Activated T-cell treated with anti-CD3 and anti-CD28 coated beads, Interleukin-2, amount 50 U/mL, for 4 hours (primary cell): Measurements from ENCODE around the gene ROBO1. TPM values are rescaled to one million over a fixed set of nuclear protein-coding genes. Genes with fewer than 3 reads are reported as not detected.

ENCODE experiments used
- ATAC-seq, 2 donors: fragments of 200-7000 bp; cut with Tn5 transposase; one replicate each; pipeline ENCODE4 v1.10.0; 2021
- DNase-seq: peaks from one replicate; pipeline ENCODE4 v3.0.0-alpha.2; 2020
- H3K27me3 Mint-ChIP-seq: one replicate; pipeline ENCODE4 v1.8.0; 2021; ENCODE audit warnings: low read depth, mixed read lengths
- H3K36me3 Mint-ChIP-seq: one replicate; pipeline ENCODE4 v1.8.0; 2022; ENCODE audit warnings: mixed read lengths; ENCODE audit not compliant: insufficient read depth
- H3K4me1 Mint-ChIP-seq: one replicate; pipeline ENCODE4 v1.8.0; 2021; ENCODE audit warnings: low read depth, mixed read lengths
- H3K4me3 Mint-ChIP-seq: one replicate; pipeline ENCODE4 v1.8.0; 2021; ENCODE audit warnings: mild to moderate bottlenecking, moderate library complexity, mixed read lengths
- H3K9me3 Mint-ChIP-seq: one replicate; pipeline ENCODE4 v1.8.0; 2021; ENCODE audit warnings: mixed read lengths
- total RNA-seq, 3 donors: library from RNA; stranded (reverse); gene quantifications; one replicate each; pipeline ENCODE4 v1.2.1, GENCODE V29; 2021

Gene ROBO1
- total RNA-seq, 3 donors from 2014 or later: 0.38 to 0.99 (median 0.95) TPM

GRCh38 chr3:79423417-79423816 is 344.4 kb downstream of the ROBO1 start:
- no peaks in the 10 kb centered on the region for H3K27me3 Mint-ChIP-seq
- H3K4me3 Mint-ChIP-seq: no peak overlapping the region
- no peak for ATAC-seq
- peaks cover 9% of the 10 kb centered on the region for H3K9me3 Mint-ChIP-seq
- no peaks in the 10 kb centered on the region for H3K36me3 Mint-ChIP-seq
- H3K4me1 Mint-ChIP-seq: no peaks in the 10 kb centered on the region
- DNase-seq: no peak

- no peak for ATAC-seq
- no peaks in the 10 kb centered on the region for H3K27me3 Mint-ChIP-seq
These were observed 346.5 kb downstream of the ROBO1 start for GRCh38 chr3:79421273-79421672.

GRCh38 chr3:79418855-79419621 is 348.8 kb downstream of the ROBO1 start:
- H3K4me1 Mint-ChIP-seq: no peaks in the 10 kb centered on the region
- peaks cover 20% of the 10 kb centered on the region for H3K9me3 Mint-ChIP-seq
- H3K4me3 Mint-ChIP-seq: no peak overlapping the region
- no peaks in the 10 kb centered on the region for H3K27me3 Mint-ChIP-seq
- no peak for ATAC-seq
- H3K36me3 Mint-ChIP-seq: no peaks in the 10 kb centered on the region
- no peak for DNase-seq

More at GRCh38 chr3:79421273-79421672, 346.5 kb downstream of the ROBO1 start:
- Mint-ChIP-seq H3K36me3 (no peaks in the 10 kb centered on the region), H3K4me1 (no peaks in the 10 kb centered on the region), H3K4me3 (no peak overlapping the region), H3K9me3 (peaks cover 11% of the 10 kb centered on the region)
- DNase-seq: no peak

- Mint-ChIP-seq H3K27me3 (no peaks in the 10 kb centered on the region), H3K9me3 (peaks cover 23% of the 10 kb centered on the region), H3K36me3 (no peaks in the 10 kb centered on the region), H3K4me1 (no peaks in the 10 kb centered on the region), H3K4me3 (no peak overlapping the region)
- ATAC-seq: no peak
- DNase-seq: no peak
These were observed 352.4 kb downstream of the ROBO1 start for GRCh38 chr3:79415356-79415755.

DNA sequence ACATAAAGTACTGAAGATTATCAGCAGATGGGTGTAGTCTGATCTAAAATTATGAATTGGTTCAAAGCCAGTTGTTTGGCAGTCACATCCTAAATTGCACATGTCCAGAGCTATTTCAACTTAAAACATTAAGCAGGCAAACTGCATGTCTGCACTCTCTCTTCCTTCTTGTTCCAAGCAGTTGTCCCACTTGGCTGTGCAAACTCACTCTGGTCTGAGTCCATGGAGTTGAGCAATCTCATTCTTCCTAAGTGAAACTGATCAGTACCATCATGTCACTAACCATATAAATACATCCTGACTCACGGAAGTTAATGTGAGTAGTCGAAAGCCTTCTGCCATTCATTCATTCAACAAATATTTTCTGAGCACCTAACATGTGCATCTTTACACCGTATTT is 353.0 kb downstream of the ROBO1 start:
- no peaks in the 10 kb centered on the region for H3K27me3 Mint-ChIP-seq
- DNase-seq: no peak
- ATAC-seq: no peak
- peaks cover 23% of the 10 kb centered on the region for H3K9me3 Mint-ChIP-seq
- no peak overlapping the region for H3K4me3 Mint-ChIP-seq
- no peaks in the 10 kb centered on the region for H3K36me3 Mint-ChIP-seq
- H3K4me1 Mint-ChIP-seq: no peaks in the 10 kb centered on the region

DNA sequence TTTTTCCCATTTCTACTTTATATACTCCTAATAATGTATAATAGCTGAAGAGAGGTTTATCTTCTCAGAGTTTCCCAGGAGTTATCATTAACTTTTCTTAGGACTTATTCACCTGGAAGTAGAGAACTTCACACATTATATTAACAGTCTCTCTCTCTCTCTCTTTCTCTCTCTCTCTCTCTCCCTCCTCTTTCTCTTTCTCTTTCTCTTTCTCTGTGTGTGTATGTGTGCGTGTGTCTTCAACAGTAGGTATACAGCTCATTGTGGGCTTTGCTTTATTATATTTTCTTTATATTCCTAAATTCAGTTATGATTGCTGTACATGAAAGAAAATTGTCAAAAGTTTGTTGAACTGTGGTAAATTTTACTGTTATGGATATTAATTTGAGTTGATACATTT is 353.8 kb downstream of the ROBO1 start:
- Mint-ChIP-seq H3K4me3 (no peak overlapping the region), H3K36me3 (no peaks in the 10 kb centered on the region), H3K27me3 (no peaks in the 10 kb centered on the region), H3K4me1 (no peaks in the 10 kb centered on the region), H3K9me3 (peaks cover 22% of the 10 kb centered on the region)
- DNase-seq (no peak), ATAC-seq (no peak)

GRCh38 chr3:79412537-79412936 is 355.3 kb downstream of the ROBO1 start:
- DNase-seq: no peak
- Mint-ChIP-seq H3K9me3 (peaks cover 18% of the 10 kb centered on the region), H3K4me3 (no peak overlapping the region), H3K36me3 (no peaks in the 10 kb centered on the region), H3K27me3 (no peaks in the 10 kb centered on the region), H3K4me1 (no peaks in the 10 kb centered on the region)
- no peak for ATAC-seq

- ATAC-seq: no peak
- H3K27me3 Mint-ChIP-seq: no peaks in the 10 kb centered on the region
These were observed 357.2 kb downstream of the ROBO1 start for GRCh38 chr3:79410617-79411016.

GRCh38 chr3:79410136-79410535 is 357.7 kb downstream of the ROBO1 start:
- H3K27me3 Mint-ChIP-seq: no peaks in the 10 kb centered on the region
- no peaks in the 10 kb centered on the region for H3K36me3 Mint-ChIP-seq
- no peak overlapping the region for H3K4me3 Mint-ChIP-seq
- H3K4me1 Mint-ChIP-seq: no peaks in the 10 kb centered on the region
- DNase-seq (no peak), ATAC-seq (no peak)
- H3K9me3 Mint-ChIP-seq: peaks cover 7% of the 10 kb centered on the region

More at GRCh38 chr3:79410617-79411016, 357.2 kb downstream of the ROBO1 start:
- no peaks in the 10 kb centered on the region for H3K36me3 Mint-ChIP-seq
- no peak overlapping the region for H3K4me3 Mint-ChIP-seq
- no peaks in the 10 kb centered on the region for H3K4me1 Mint-ChIP-seq
- DNase-seq: no peak
- peaks cover 12% of the 10 kb centered on the region for H3K9me3 Mint-ChIP-seq

DNA sequence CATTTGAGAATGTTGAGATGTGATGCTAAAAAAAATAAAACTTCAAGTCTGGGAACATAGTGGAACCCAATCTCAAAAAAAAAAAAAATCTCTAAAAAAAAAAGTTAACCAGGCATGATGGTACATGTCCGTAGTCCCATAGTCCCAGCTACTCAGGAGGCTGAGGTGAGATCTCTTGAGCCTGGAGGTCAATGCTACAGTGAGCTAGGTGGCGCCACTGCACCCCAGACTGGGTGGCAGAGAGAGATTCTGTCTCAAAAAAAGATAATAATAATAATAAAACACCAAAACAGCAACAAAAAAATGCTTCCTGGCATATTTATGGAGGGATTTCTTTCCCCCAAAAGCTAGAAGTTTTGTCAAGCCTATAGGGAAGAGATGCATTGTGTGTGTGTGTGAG is 361.6 kb downstream of the ROBO1 start:
- Mint-ChIP-seq H3K27me3 (no peaks in the 10 kb centered on the region), H3K4me1 (no peaks in the 10 kb centered on the region), H3K9me3 (peaks cover 11% of the 10 kb centered on the region), H3K4me3 (no peak overlapping the region), H3K36me3 (no peaks in the 10 kb centered on the region)
- no peak for DNase-seq
- ATAC-seq: no peak

- no peaks in the 10 kb centered on the region for H3K36me3 Mint-ChIP-seq
- ATAC-seq (no peak), DNase-seq (no peak)
- H3K4me1 Mint-ChIP-seq: no peaks in the 10 kb centered on the region
- no peak overlapping the region for H3K4me3 Mint-ChIP-seq
- H3K27me3 Mint-ChIP-seq: no peaks in the 10 kb centered on the region
- peaks cover 5% of the 10 kb centered on the region for H3K9me3 Mint-ChIP-seq
These were observed 362.6 kb downstream of the ROBO1 start for GRCh38 chr3:79405183-79405582.

- Mint-ChIP-seq H3K4me3 (no peak overlapping the region), H3K4me1 (no peaks in the 10 kb centered on the region), H3K27me3 (no peaks in the 10 kb centered on the region), H3K36me3 (no peaks in the 10 kb centered on the region), H3K9me3 (peaks cover 19% of the 10 kb centered on the region)
- ATAC-seq: no peak
- no peak for DNase-seq
These were observed 371.2 kb downstream of the ROBO1 start for GRCh38 chr3:79396595-79396994.

- H3K36me3 Mint-ChIP-seq: no peaks in the 10 kb centered on the region
- no peak for ATAC-seq
- peaks cover 15% of the 10 kb centered on the region for H3K9me3 Mint-ChIP-seq
- no peaks in the 10 kb centered on the region for H3K27me3 Mint-ChIP-seq
- H3K4me3 Mint-ChIP-seq: no peak overlapping the region
- no peaks in the 10 kb centered on the region for H3K4me1 Mint-ChIP-seq
- DNase-seq: no peak
These were observed 375.3 kb downstream of the ROBO1 start for GRCh38 chr3:79392479-79392878.

- Mint-ChIP-seq H3K9me3 (peaks cover 15% of the 10 kb centered on the region), H3K27me3 (no peaks in the 10 kb centered on the region), H3K36me3 (no peaks in the 10 kb centered on the region), H3K4me1 (no peaks in the 10 kb centered on the region), H3K4me3 (no peak overlapping the region)
- DNase-seq (no peak), ATAC-seq (no peak)
These were observed 377.4 kb downstream of the ROBO1 start for GRCh38 chr3:79390352-79390751.

DNA sequence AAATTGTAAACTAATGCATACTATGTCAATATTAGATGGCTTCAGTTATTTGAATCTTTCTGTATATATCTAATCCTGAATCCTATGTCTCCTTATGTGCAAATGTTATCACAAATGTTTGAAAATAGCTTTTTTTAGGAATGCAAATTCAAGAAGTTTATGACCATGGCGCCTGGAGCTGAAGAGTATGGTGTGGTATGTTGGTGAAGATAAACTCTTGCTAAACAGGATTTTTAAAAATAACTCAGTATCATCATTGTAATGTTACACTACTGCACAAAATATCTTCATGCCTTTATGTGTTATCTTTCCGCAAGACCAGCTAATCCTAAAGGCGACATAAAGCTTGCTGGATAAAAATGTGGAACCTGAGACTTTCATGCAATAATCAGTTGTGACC is 382.6 kb downstream of the ROBO1 start:
- ATAC-seq (no peak), DNase-seq (no peak)
- H3K4me1 Mint-ChIP-seq: no peaks in the 10 kb centered on the region
- no peaks in the 10 kb centered on the region for H3K36me3 Mint-ChIP-seq
- H3K27me3 Mint-ChIP-seq: no peaks in the 10 kb centered on the region
- H3K9me3 Mint-ChIP-seq: peaks cover 9% of the 10 kb centered on the region
- H3K4me3 Mint-ChIP-seq: no peak overlapping the region
